Measurements from ENCODE around the gene INTS3. TPM values are rescaled to one million over a fixed set of nuclear protein-coding genes. Genes with fewer than 3 reads are reported as not detected.

Gene INTS3
- total and polyA plus RNA-seq, 9 donors, result 28.5 to 48.6 (median 35.8) TPM

- Histone ChIP-seq H3K4me3 (ENCODE audit: low read length) (no peak overlapping the region), H3K4me1 (ENCODE audit: control insufficient read depth, insufficient read depth, low read length) (no peaks in the 10 kb centered on the region), H3K27me3 (ENCODE audit: control insufficient read depth, insufficient read depth, low read length) (peaks cover 31% of the 10 kb centered on the region), H3K9me3 (replicated peaks; ENCODE audit: control insufficient read depth, low read depth, low read length) (no peaks in the 10 kb centered on the region), H3K36me3 (ENCODE audit: control insufficient read depth, insufficient read depth, low read length) (peaks cover 4% of the 10 kb centered on the region), H3K27ac (ENCODE audit: low read length) (no peak overlapping the region)
- WGBS (ENCODE audit: insufficient coverage), result 72% methylated on average over 7 of the region's 11 CpGs
- DNase-seq, result no peak
These were observed 42.1 kb upstream of the INTS3 start for GRCh38 chr1:153685544-153686340.

GRCh38 chr1:153687346-153688125, 40.3 kb upstream of the INTS3 start:
- Histone ChIP-seq H3K9me3 (replicated peaks; ENCODE audit: control insufficient read depth, low read depth, low read length) (no peaks in the 10 kb centered on the region), H3K27ac (ENCODE audit: low read length) (no peak overlapping the region), H3K27me3 (ENCODE audit: control insufficient read depth, insufficient read depth, low read length) (peaks cover 14% of the 10 kb centered on the region), H3K36me3 (ENCODE audit: control insufficient read depth, insufficient read depth, low read length) (peaks cover 3% of the 10 kb centered on the region), H3K4me3 (ENCODE audit: low read length) (no peak overlapping the region), H3K4me1 (ENCODE audit: control insufficient read depth, insufficient read depth, low read length) (no peaks in the 10 kb centered on the region)
- WGBS (ENCODE audit: insufficient coverage), result 86% methylated on average over 10 of the region's 16 CpGs
- DNase-seq, result no peak

GRCh38 chr1:153688276-153688675, 39.6 kb upstream of the INTS3 start:
- no peak overlapping the region for H3K27ac ChIP-seq (ENCODE audit: low read length)
- no peak overlapping the region for H3K4me3 ChIP-seq (ENCODE audit: low read length)
- H3K9me3 ChIP-seq (replicated peaks; ENCODE audit: control insufficient read depth, low read depth, low read length), result no peaks in the 10 kb centered on the region
- H3K27me3 ChIP-seq (ENCODE audit: control insufficient read depth, insufficient read depth, low read length), result peaks cover 9% of the 10 kb centered on the region
- 74% methylated on average over 4 of the region's 7 CpGs for WGBS (ENCODE audit: insufficient coverage)
- no peaks in the 10 kb centered on the region for H3K36me3 ChIP-seq (ENCODE audit: control insufficient read depth, insufficient read depth, low read length)
- no peaks in the 10 kb centered on the region for H3K4me1 ChIP-seq (ENCODE audit: control insufficient read depth, insufficient read depth, low read length)
- DNase-seq, result no peak

- 84% methylated on average over 13 of the region's 18 CpGs for WGBS (ENCODE audit: insufficient coverage)
- no peaks in the 10 kb centered on the region for H3K36me3 ChIP-seq (ENCODE audit: control insufficient read depth, insufficient read depth, low read length)
These were observed 39.0 kb upstream of the INTS3 start for GRCh38 chr1:153688736-153689328.

GRCh38 chr1:153693466-153693865, 34.4 kb upstream of the INTS3 start:
- no peak for DNase-seq
- Histone ChIP-seq H3K27me3 (ENCODE audit: control insufficient read depth, insufficient read depth, low read length) (no peaks in the 10 kb centered on the region), H3K4me3 (ENCODE audit: low read length) (no peak overlapping the region), H3K36me3 (ENCODE audit: control insufficient read depth, insufficient read depth, low read length) (no peaks in the 10 kb centered on the region), H3K9me3 (replicated peaks; ENCODE audit: control insufficient read depth, low read depth, low read length) (no peaks in the 10 kb centered on the region), H3K4me1 (ENCODE audit: control insufficient read depth, insufficient read depth, low read length) (peaks cover 14% of the 10 kb centered on the region), H3K27ac (ENCODE audit: low read length) (no peak overlapping the region)
- WGBS (ENCODE audit: insufficient coverage), result no CpG with 5 or more reads among the region's 4 CpGs

More at GRCh38 chr1:153688736-153689328, 39.0 kb upstream of the INTS3 start:
- no peaks in the 10 kb centered on the region for H3K9me3 ChIP-seq (replicated peaks; ENCODE audit: control insufficient read depth, low read depth, low read length)
- no peak overlapping the region for H3K27ac ChIP-seq (ENCODE audit: low read length)
- H3K4me3 ChIP-seq (ENCODE audit: low read length), result no peak overlapping the region
- peaks cover 6% of the 10 kb centered on the region for H3K27me3 ChIP-seq (ENCODE audit: control insufficient read depth, insufficient read depth, low read length)
- DNase-seq, result no peak
- no peaks in the 10 kb centered on the region for H3K4me1 ChIP-seq (ENCODE audit: control insufficient read depth, insufficient read depth, low read length)

- peaks cover 18% of the 10 kb centered on the region for H3K4me1 ChIP-seq (ENCODE audit: control insufficient read depth, insufficient read depth, low read length)
- H3K9me3 ChIP-seq (replicated peaks; ENCODE audit: control insufficient read depth, low read depth, low read length), result no peaks in the 10 kb centered on the region
- DNase-seq, result no peak
- WGBS (ENCODE audit: insufficient coverage), result 87% methylated on average over 3 of the region's 8 CpGs
- no peak overlapping the region for H3K4me3 ChIP-seq (ENCODE audit: low read length)
- no peaks in the 10 kb centered on the region for H3K27me3 ChIP-seq (ENCODE audit: control insufficient read depth, insufficient read depth, low read length)
- H3K27ac ChIP-seq (ENCODE audit: low read length), result peak overlapping the region; percentile 29
- H3K36me3 ChIP-seq (ENCODE audit: control insufficient read depth, insufficient read depth, low read length), result no peaks in the 10 kb centered on the region
These were observed 31.1 kb upstream of the INTS3 start for GRCh38 chr1:153696741-153697140.

GRCh38 chr1:153697191-153698019, 30.4 kb upstream of the INTS3 start:
- Histone ChIP-seq H3K9me3 (replicated peaks; ENCODE audit: control insufficient read depth, low read depth, low read length) (no peaks in the 10 kb centered on the region), H3K4me3 (ENCODE audit: low read length) (no peak overlapping the region), H3K27ac (ENCODE audit: low read length) (peak overlapping the region; percentile 93), H3K27me3 (ENCODE audit: control insufficient read depth, insufficient read depth, low read length) (no peaks in the 10 kb centered on the region), H3K36me3 (ENCODE audit: control insufficient read depth, insufficient read depth, low read length) (no peaks in the 10 kb centered on the region), H3K4me1 (ENCODE audit: control insufficient read depth, insufficient read depth, low read length) (peaks cover 18% of the 10 kb centered on the region)
- 44% methylated on average over 5 of the region's 12 CpGs for WGBS (ENCODE audit: insufficient coverage)
- DNase-seq, result peak; percentile 42

GRCh38 chr1:153698020-153698922, 29.6 kb upstream of the INTS3 start:
- Histone ChIP-seq H3K4me3 (ENCODE audit: low read length) (no peak overlapping the region), H3K27me3 (ENCODE audit: control insufficient read depth, insufficient read depth, low read length) (no peaks in the 10 kb centered on the region), H3K36me3 (ENCODE audit: control insufficient read depth, insufficient read depth, low read length) (no peaks in the 10 kb centered on the region), H3K4me1 (ENCODE audit: control insufficient read depth, insufficient read depth, low read length) (peaks cover 18% of the 10 kb centered on the region), H3K9me3 (replicated peaks; ENCODE audit: control insufficient read depth, low read depth, low read length) (no peaks in the 10 kb centered on the region), H3K27ac (ENCODE audit: low read length) (peak overlapping the region; percentile 93)
- 13% methylated on average over 13 of the region's 29 CpGs for WGBS (ENCODE audit: insufficient coverage)
- peak; percentile 80 for DNase-seq

Measured in muscle of leg (tissue), 11 donors.